ENCODE results near the gene KCTD13.

KCTD13 gene

GRCh38 chr16:29958756-29959155 is 32.7 kb upstream of the KCTD13 start:
- H3K9me3 ChIP-seq (ENCODE audit: control insufficient read depth, low read length): no peaks in the 10 kb centered on the region
- no peaks in the 10 kb centered on the region for H3K27me3 ChIP-seq (ENCODE audit: control insufficient read depth, insufficient read depth, low read length)
- H3K4me2 ChIP-seq (ENCODE audit: low read length): no peak overlapping the region
- H3K79me2 ChIP-seq: no peaks in the 10 kb centered on the region
- H3K9ac ChIP-seq: no peak overlapping the region
- H2AFZ ChIP-seq: no peak overlapping the region
- no peaks in the 10 kb centered on the region for H3K36me3 ChIP-seq (ENCODE audit: control insufficient read depth, insufficient read depth, low read length)
- peaks cover 5% of the 10 kb centered on the region for H3K4me1 ChIP-seq
- TF ChIP-seq CTCF (IDR thresholded peaks at IDR 0.05): no peak
- H3K4me3 ChIP-seq (ENCODE audit: low read depth, low read length): no peak overlapping the region
- H3K27ac ChIP-seq: no peak overlapping the region

GRCh38 chr16:29951625-29952365 is 25.8 kb upstream of the KCTD13 start:
- TF ChIP-seq CTCF (IDR thresholded peaks at IDR 0.05): no peak
- Histone ChIP-seq H3K4me2 (ENCODE audit: low read length) (no peak overlapping the region), H3K9ac (no peak overlapping the region), H3K79me2 (no peaks in the 10 kb centered on the region), H3K27me3 (ENCODE audit: control insufficient read depth, insufficient read depth, low read length) (no peaks in the 10 kb centered on the region), H3K4me3 (ENCODE audit: low read depth, low read length) (no peak overlapping the region), H3K9me3 (ENCODE audit: control insufficient read depth, low read length) (no peaks in the 10 kb centered on the region), H2AFZ (no peak overlapping the region), H3K36me3 (ENCODE audit: control insufficient read depth, insufficient read depth, low read length) (no peaks in the 10 kb centered on the region), H3K27ac (no peak overlapping the region), H3K4me1 (no peaks in the 10 kb centered on the region)

- H3K4me1 ChIP-seq: no peaks in the 10 kb centered on the region
- H3K36me3 ChIP-seq (ENCODE audit: control insufficient read depth, insufficient read depth, low read length): no peaks in the 10 kb centered on the region
- TF ChIP-seq CTCF (IDR thresholded peaks at IDR 0.05): no peak
- no peaks in the 10 kb centered on the region for H3K9me3 ChIP-seq (ENCODE audit: control insufficient read depth, low read length)
- H3K9ac ChIP-seq: no peak overlapping the region
- no peaks in the 10 kb centered on the region for H3K79me2 ChIP-seq
- H3K4me3 ChIP-seq (ENCODE audit: low read depth, low read length): no peak overlapping the region
- no peak overlapping the region for H3K27ac ChIP-seq
- no peak overlapping the region for H2AFZ ChIP-seq
- H3K27me3 ChIP-seq (ENCODE audit: control insufficient read depth, insufficient read depth, low read length): no peaks in the 10 kb centered on the region
- no peak overlapping the region for H3K4me2 ChIP-seq (ENCODE audit: low read length)
Measured at GRCh38 chr16:29950806-29951461, 24.9 kb upstream of the KCTD13 start.

- H3K4me2 ChIP-seq (ENCODE audit: low read length): no peak overlapping the region
- no peak for TF ChIP-seq CTCF (IDR thresholded peaks at IDR 0.05)
- no peaks in the 10 kb centered on the region for H3K79me2 ChIP-seq
- H3K9ac ChIP-seq: no peak overlapping the region
- no peak overlapping the region for H3K4me3 ChIP-seq (ENCODE audit: low read depth, low read length)
- no peaks in the 10 kb centered on the region for H3K36me3 ChIP-seq (ENCODE audit: control insufficient read depth, insufficient read depth, low read length)
- H3K27me3 ChIP-seq (ENCODE audit: control insufficient read depth, insufficient read depth, low read length): no peaks in the 10 kb centered on the region
- peaks cover 15% of the 10 kb centered on the region for H3K4me1 ChIP-seq
- no peak overlapping the region for H2AFZ ChIP-seq
- no peaks in the 10 kb centered on the region for H3K9me3 ChIP-seq (ENCODE audit: control insufficient read depth, low read length)
- no peak overlapping the region for H3K27ac ChIP-seq
Measured at GRCh38 chr16:29947897-29948296, 21.9 kb upstream of the KCTD13 start.
